Measurements from ENCODE around the gene SBNO2. TPM values are rescaled to one million over a fixed set of nuclear protein-coding genes. Genes with fewer than 3 reads are reported as not detected.

SBNO2 gene
- total RNA-seq, 5 donors from 2014 or later (not counting 1 experiment from before 2014, with no cell fraction given), result 90.2 to 115 (median 106) TPM

DNA sequence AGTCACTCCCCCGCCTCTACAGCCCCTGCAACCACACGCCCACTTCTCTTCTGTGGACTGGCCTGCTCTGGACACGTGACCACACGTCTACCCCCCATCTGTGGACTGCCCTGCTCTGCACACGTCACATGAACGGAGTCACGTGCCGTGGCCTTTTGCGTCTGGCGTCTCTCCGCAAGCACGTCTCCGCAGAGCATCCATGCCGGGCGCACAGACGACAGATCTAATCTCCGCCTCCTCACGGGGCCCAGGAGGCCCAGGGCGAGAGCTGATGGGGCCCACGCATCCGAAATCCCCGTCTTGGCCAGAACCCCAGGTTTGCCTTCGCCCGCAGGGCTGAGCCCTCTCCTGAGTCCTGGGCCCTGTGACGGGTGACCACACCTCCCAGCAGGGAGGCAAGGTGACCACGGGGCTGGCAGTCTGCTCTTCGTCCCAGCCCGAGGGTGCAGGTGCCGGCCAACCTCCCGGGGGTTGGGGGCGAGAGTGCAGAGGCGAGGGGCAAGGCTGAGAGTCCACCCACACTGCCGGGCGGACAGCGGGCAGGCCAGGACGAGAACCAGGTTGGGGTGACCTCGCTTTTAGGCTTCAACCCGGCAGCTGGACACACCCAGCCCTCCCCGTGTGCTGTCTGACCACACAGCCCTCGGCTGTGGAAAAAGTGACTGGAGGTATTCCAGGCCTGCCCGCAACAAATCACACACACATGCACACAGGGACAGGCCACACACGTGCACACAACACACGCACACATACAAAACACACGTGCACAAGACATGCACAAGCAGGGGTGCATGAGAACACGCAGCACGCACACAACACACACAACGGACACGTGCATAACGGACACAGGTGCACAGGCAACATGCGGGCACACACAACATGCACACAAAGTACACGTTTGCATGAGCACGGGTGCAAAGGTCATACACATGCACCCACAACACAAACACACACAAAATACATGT lies 3.9 kb downstream of the SBNO2 start:
- WGBS (ENCODE audit: insufficient coverage), result 89% methylated on average over 50 of the region's 52 CpGs
- H3K9me3 Mint-ChIP-seq, result no peaks in the 10 kb centered on the region

DNA sequence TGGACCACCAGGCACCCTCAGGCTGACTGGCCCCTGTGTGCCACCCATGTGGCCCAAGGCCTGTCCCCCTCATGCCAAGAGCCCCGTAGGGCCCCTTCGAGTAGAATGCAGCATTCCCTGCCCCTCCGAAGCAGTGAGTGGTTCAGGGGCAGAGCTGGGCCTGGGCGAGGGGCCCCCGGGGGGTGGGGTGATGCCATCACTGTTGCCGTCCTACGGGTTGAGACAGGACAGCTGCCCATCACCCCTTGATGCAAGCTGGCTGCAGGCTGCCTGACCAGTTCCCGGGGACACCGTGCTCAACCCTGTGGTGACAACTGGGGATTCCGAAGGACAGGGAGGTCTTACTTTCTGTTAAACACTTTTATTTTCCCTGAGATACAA lies 4.7 kb downstream of the SBNO2 start:
- Histone ChIP-seq H3K27ac (ENCODE audit: low read length) (no peak overlapping the region), H3K9me3 (no peaks in the 10 kb centered on the region), H3K4me3 (ENCODE audit: control insufficient read depth in 1 of 2, extremely low read depth in 1 of 2, low read length in 1 of 2) (no peak overlapping the region), H3K36me3 (ENCODE audit: control insufficient read depth in 2 of 2, extremely low read depth in 1 of 2, insufficient read depth in 1 of 2, low read length in 1 of 2) (peaks cover 13 to 17% of the 10 kb centered on the region in 2 donors), H3K4me1 (ENCODE audit: control insufficient read depth in 1 of 2, extremely low read depth in 1 of 2, insufficient read depth in 2 of 2, low read length in 2 of 2) (peaks cover 2 to 58% of the 10 kb centered on the region in 2 experiments), H3K27me3 (replicated peaks in 1 of 2; ENCODE audit: control insufficient read depth in 2 of 2, extremely low read depth in 1 of 2, insufficient read depth in 2 of 2, low read length in 1 of 2) (no peaks in the 10 kb centered on the region)
- CTCF ChIA-PET, result interaction anchor here in 1 of 2 donors (0.6 kb wide), 1 partner anchor 271 kb away, joined by 6 read pairs; no protein-coding TSS in a partner anchor
- POLR2A ChIA-PET, result no interaction called here
- Mint-ChIP-seq H3K4me3 (no peak overlapping the region), H3K4me1 (peaks cover 17 to 32% (median 32%) of the 10 kb centered on the region in 3 donors), H3K36me3 (peaks cover 12% of the 10 kb centered on the region), H3K9me3 (no peaks in the 10 kb centered on the region), H3K27ac (no peak overlapping the region), H3K27me3 (no peaks in the 10 kb centered on the region)
- 91% methylated on average over 9 of the region's 10 CpGs for WGBS (ENCODE audit: insufficient coverage)
- no peak for ATAC-seq (replicated peaks in 1 of 4)
- no peak for DNase-seq

More for the DNA sequence above, 3.9 kb downstream of the SBNO2 start:
- Histone ChIP-seq H3K27ac (ENCODE audit: low read length) (no peak overlapping the region), H3K4me1 (ENCODE audit: control insufficient read depth in 1 of 2, extremely low read depth in 1 of 2, insufficient read depth in 2 of 2, low read length in 2 of 2) (peaks cover 2 to 60% of the 10 kb centered on the region in 2 experiments), H3K4me3 (ENCODE audit: control insufficient read depth in 1 of 2, extremely low read depth in 1 of 2, low read length in 1 of 2) (no peak overlapping the region), H3K27me3 (replicated peaks in 1 of 2; ENCODE audit: control insufficient read depth in 2 of 2, extremely low read depth in 1 of 2, insufficient read depth in 2 of 2, low read length in 1 of 2) (no peaks in the 10 kb centered on the region), H3K9me3 (no peaks in the 10 kb centered on the region), H3K36me3 (ENCODE audit: control insufficient read depth in 2 of 2, extremely low read depth in 1 of 2, insufficient read depth in 1 of 2, low read length in 1 of 2) (peaks cover 13 to 17% of the 10 kb centered on the region in 2 donors)
- ATAC-seq (replicated peaks in 1 of 4) (no peak), DNase-seq (no peak)
- Mint-ChIP-seq H3K27me3 (no peaks in the 10 kb centered on the region), H3K4me3 (peak overlapping the region; percentile 21 to 38 (median 22)), H3K27ac (no peak overlapping the region), H3K4me1 (peaks cover 18 to 36% (median 33%) of the 10 kb centered on the region in 3 donors), H3K36me3 (peaks cover 12% of the 10 kb centered on the region)
- CTCF ChIA-PET, result no interaction called here
- POLR2A ChIA-PET, result no interaction called here

DNA sequence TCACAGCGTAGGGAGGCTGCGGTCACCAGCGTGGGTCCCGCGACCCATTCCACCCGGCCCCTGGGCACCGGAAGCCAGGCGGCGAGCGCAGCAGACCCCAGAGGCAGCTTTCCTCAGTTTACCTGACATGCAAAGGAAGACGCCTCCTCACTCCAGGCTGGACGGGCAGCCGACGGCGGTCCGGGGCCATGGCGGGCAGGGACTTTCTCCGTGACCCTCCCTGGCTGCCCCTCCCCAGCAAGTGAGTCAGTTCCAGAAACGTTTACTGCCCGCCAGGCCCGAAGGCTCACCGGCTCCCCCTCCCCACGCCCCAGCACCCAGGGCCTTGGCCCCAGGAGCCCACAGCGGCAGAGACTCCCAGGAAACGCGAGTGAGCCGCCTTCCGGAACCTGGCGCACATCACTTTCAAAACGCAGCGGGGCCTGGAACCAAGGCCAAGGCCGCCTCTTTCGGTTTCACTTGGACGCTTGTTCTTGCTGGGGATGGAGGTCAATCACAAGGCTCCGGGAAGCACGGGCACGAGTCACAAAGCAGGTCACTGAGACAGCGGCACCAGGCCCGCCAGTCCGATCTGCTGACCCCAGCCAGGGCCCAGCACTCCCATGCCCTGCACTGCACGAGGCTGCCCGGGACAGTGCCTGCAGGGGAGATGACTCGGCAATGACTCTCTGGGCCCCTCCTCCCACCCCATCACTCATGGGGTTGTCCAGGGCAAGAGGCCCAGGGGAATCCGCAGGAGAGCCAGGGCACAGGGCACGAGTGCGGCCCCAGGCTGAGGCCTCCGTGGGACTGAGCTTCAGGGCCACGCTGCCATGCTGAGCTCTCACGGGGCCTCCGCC lies 5.3 kb downstream of the SBNO2 start:
- no peak overlapping the region for H3K4me3 Mint-ChIP-seq
- H3K4me1 Mint-ChIP-seq, result peaks cover 17 to 30% (median 29%) of the 10 kb centered on the region in 3 donors
- peaks cover 2 to 55% of the 10 kb centered on the region in 2 experiments for H3K4me1 ChIP-seq (ENCODE audit: control insufficient read depth in 1 of 2, extremely low read depth in 1 of 2, insufficient read depth in 2 of 2, low read length in 2 of 2)
- WGBS (ENCODE audit: insufficient coverage), result 92% methylated on average over 40 of the region's 50 CpGs
- H3K4me3 ChIP-seq (ENCODE audit: control insufficient read depth in 1 of 2, extremely low read depth in 1 of 2, low read length in 1 of 2), result no peak overlapping the region
- peaks cover 13 to 17% of the 10 kb centered on the region in 2 donors for H3K36me3 ChIP-seq (ENCODE audit: control insufficient read depth in 2 of 2, extremely low read depth in 1 of 2, insufficient read depth in 1 of 2, low read length in 1 of 2)
- H3K27ac Mint-ChIP-seq, result no peak overlapping the region
- H3K36me3 Mint-ChIP-seq, result peaks cover 12% of the 10 kb centered on the region
- no peaks in the 10 kb centered on the region for H3K9me3 ChIP-seq
- ATAC-seq (replicated peaks in 1 of 4) (no peak), DNase-seq (no peak)
- CTCF ChIA-PET, result interaction anchor here in 1 of 2 donors (0.6 kb wide), 1 partner anchor 271 kb away, joined by 6 read pairs; no protein-coding TSS in a partner anchor
- H3K27ac ChIP-seq (ENCODE audit: low read length), result no peak overlapping the region
- H3K27me3 Mint-ChIP-seq, result no peaks in the 10 kb centered on the region
- H3K27me3 ChIP-seq (replicated peaks in 1 of 2; ENCODE audit: control insufficient read depth in 2 of 2, extremely low read depth in 1 of 2, insufficient read depth in 2 of 2, low read length in 1 of 2), result no peaks in the 10 kb centered on the region
- POLR2A ChIA-PET, result no interaction called here
- no peaks in the 10 kb centered on the region for H3K9me3 Mint-ChIP-seq

DNA sequence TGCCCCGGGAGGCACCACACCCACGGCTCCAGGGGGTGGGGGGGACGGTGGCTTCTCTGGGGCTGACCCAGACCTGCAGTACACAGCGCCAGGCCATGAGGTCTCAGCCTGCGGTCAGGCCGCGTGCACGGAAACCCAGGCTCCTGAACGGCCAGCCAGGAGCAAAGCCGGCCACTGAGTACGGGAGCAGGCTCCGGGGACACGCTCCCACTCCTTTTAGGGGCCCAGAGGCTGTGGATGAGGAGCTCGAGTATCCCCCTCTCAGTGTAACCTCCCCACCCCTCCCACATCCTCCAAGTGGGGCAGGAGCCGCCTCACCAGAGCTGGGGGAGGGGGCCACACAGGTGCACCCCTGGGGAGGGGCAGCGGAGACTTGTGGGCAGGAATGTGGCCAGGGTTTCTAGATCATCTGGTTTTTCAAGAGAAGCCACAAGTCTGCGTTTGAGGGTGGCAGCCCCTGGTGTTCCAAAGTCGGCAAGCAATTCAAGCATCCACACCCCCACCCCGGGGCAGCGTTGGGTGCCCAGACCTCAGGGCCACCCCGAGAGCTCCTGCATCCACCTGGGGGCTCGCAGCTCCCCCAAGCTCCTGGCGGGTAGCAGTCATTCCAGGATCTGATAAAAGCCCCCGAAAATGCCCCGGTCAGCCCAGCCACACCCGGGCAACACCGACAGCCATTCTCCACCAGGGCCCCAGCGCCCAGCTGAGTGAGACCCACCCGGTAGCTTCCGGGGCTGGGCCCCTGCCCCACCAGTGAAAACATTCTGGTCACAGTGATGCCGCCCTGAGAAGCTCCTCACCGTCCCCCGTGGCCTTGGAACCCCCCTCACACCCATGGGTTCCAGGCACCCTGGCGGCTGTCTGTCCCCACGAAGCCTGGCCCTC lies 6.1 kb downstream of the SBNO2 start:
- H3K4me1 ChIP-seq (ENCODE audit: control insufficient read depth in 1 of 2, extremely low read depth in 1 of 2, insufficient read depth in 2 of 2, low read length in 2 of 2), result peaks cover 0 to 47% of the 10 kb centered on the region in 2 experiments
- no peak overlapping the region for H3K4me3 ChIP-seq (ENCODE audit: control insufficient read depth in 1 of 2, extremely low read depth in 1 of 2, low read length in 1 of 2)
- H3K4me3 Mint-ChIP-seq, result no peak overlapping the region
- ATAC-seq (replicated peaks in 1 of 4) (peak in 2 of 4 experiments; percentile 7 to 8), DNase-seq (no peak)
- peaks cover 19 to 30% (median 30%) of the 10 kb centered on the region in 3 donors for H3K4me1 Mint-ChIP-seq
- H3K27ac Mint-ChIP-seq, result no peak overlapping the region
- POLR2A ChIA-PET, result no interaction called here
- WGBS (ENCODE audit: insufficient coverage), result 89% methylated on average over 21 of the region's 35 CpGs
- H3K9me3 ChIP-seq, result no peaks in the 10 kb centered on the region
- H3K27me3 Mint-ChIP-seq, result no peaks in the 10 kb centered on the region
- CTCF ChIA-PET, result no interaction called here
- peaks cover 12% of the 10 kb centered on the region for H3K36me3 Mint-ChIP-seq
- no peaks in the 10 kb centered on the region for H3K27me3 ChIP-seq (replicated peaks in 1 of 2; ENCODE audit: control insufficient read depth in 2 of 2, extremely low read depth in 1 of 2, insufficient read depth in 2 of 2, low read length in 1 of 2)
- no peaks in the 10 kb centered on the region for H3K9me3 Mint-ChIP-seq
- peaks cover 13 to 23% of the 10 kb centered on the region in 2 donors for H3K36me3 ChIP-seq (ENCODE audit: control insufficient read depth in 2 of 2, extremely low read depth in 1 of 2, insufficient read depth in 1 of 2, low read length in 1 of 2)
- no peak overlapping the region for H3K27ac ChIP-seq (ENCODE audit: low read length)

DNA sequence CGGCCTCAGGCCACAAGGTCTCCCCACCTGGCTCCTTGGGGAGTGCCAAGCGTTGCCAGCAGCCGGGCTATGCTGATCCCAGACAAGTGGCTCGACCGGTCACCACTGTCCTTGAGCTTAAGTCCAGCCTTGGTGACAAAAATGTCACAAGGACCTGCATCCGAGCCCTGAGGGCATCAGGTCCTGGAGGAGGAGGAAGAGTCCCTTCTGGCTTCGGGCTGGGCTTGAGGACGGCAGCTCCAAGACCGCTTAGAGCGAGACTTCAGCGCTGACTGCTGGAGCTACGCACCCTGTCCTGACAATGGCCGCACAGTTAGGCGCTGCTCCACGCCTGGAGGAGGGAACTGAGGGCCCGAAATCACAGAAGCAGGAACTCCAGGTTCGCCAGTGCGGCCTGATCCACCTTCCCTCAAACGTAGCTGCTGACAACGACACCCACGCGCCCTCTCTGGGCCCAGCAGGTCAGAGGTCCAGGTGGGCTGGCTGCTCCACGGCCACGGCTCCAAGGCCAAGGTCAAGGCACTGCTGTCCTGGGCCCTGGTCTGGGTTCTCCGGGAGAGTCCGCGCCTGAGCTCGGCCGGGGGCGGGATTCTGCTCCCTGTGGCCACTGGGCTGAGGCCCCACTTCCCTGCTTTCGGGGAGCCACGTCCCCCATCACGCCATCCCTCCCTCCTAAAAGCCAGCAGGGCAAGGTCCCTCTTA lies 7.0 kb downstream of the SBNO2 start:
- no peaks in the 10 kb centered on the region for H3K27me3 ChIP-seq (replicated peaks in 1 of 2; ENCODE audit: control insufficient read depth in 2 of 2, extremely low read depth in 1 of 2, insufficient read depth in 2 of 2, low read length in 1 of 2)
- ChIA-PET CTCF (interaction anchor here in 1 of 2 donors (0.6 to 0.7 kb wide), 2 partner anchors 47 to 71 kb away, joined by 3 read pairs; partner anchors contain the start of gene CBARP), POLR2A (no interaction called here)
- H3K4me3 ChIP-seq (ENCODE audit: control insufficient read depth in 1 of 2, extremely low read depth in 1 of 2, low read length in 1 of 2), result no peak overlapping the region
- H3K36me3 ChIP-seq (ENCODE audit: control insufficient read depth in 2 of 2, extremely low read depth in 1 of 2, insufficient read depth in 1 of 2, low read length in 1 of 2), result peaks cover 13 to 23% of the 10 kb centered on the region in 2 donors
- Mint-ChIP-seq H3K27ac (no peak overlapping the region), H3K27me3 (no peaks in the 10 kb centered on the region), H3K36me3 (peaks cover 12% of the 10 kb centered on the region), H3K4me1 (peaks cover 23 to 30% (median 27%) of the 10 kb centered on the region in 3 donors), H3K9me3 (no peaks in the 10 kb centered on the region), H3K4me3 (no peak overlapping the region)
- no peak overlapping the region for H3K27ac ChIP-seq (ENCODE audit: low read length)
- DNase-seq (no peak), ATAC-seq (replicated peaks in 1 of 4) (no peak)
- H3K9me3 ChIP-seq, result no peaks in the 10 kb centered on the region
- H3K4me1 ChIP-seq (ENCODE audit: control insufficient read depth in 1 of 2, extremely low read depth in 1 of 2, insufficient read depth in 2 of 2, low read length in 2 of 2), result peaks cover 0 to 38% of the 10 kb centered on the region in 2 experiments
- WGBS (ENCODE audit: insufficient coverage), result 97% methylated on average over 31 of the region's 33 CpGs
